ENCODE results near the gene SERPINA10.
"Not testable (repeated sequence)": the region's sequence is repeated elsewhere in the genome, so short reads cannot be mapped to it uniquely, and the experiment has no call there.

Gene SERPINA10

GRCh38 chr14:94316692-94317091 is 23.6 kb upstream of the SERPINA10 start:
- H3K27ac ChIP-seq: peak overlapping the region in 2 of 21 experiments; percentile 11 to 36
- H3K4me3 ChIP-seq: no peak overlapping the region

GRCh38 chr14:94314890-94315289 is 21.8 kb upstream of the SERPINA10 start:
- no peak overlapping the region for H3K4me3 ChIP-seq
- no peak overlapping the region for H3K27ac ChIP-seq

GRCh38 chr14:94313991-94314655 is 21.1 kb upstream of the SERPINA10 start:
- Histone ChIP-seq H3K27ac (no peak overlapping the region), H3K4me3 (no peak overlapping the region)

GRCh38 chr14:94312481-94313246 is 19.6 kb upstream of the SERPINA10 start:
- H3K4me3 ChIP-seq: no peak overlapping the region
- no peak overlapping the region for H3K27ac ChIP-seq

- H3K27ac ChIP-seq: no peak overlapping the region
- no peak overlapping the region for H3K4me3 ChIP-seq
Measured at GRCh38 chr14:94310248-94310647, 17.2 kb upstream of the SERPINA10 start.

GRCh38 chr14:94309721-94310120 is 16.7 kb upstream of the SERPINA10 start:
- no peak overlapping the region for H3K27ac ChIP-seq
- no peak overlapping the region for H3K4me3 ChIP-seq

GRCh38 chr14:94307410-94307992 is 14.4 kb upstream of the SERPINA10 start:
- H3K4me3 ChIP-seq: no peak overlapping the region
- H3K27ac ChIP-seq: no peak overlapping the region

- no peak overlapping the region for H3K4me3 ChIP-seq
- no peak overlapping the region for H3K27ac ChIP-seq
Measured at GRCh38 chr14:94306047-94306978, 13.2 kb upstream of the SERPINA10 start.

GRCh38 chr14:94305620-94306019 is 12.6 kb upstream of the SERPINA10 start:
- H3K27ac ChIP-seq: no peak overlapping the region
- H3K4me3 ChIP-seq: no peak overlapping the region

GRCh38 chr14:94304243-94304642 is 11.2 kb upstream of the SERPINA10 start:
- no peak overlapping the region for H3K4me3 ChIP-seq
- H3K27ac ChIP-seq: no peak overlapping the region

- H3K27ac ChIP-seq: no peak overlapping the region
- no peak overlapping the region for H3K4me3 ChIP-seq
Measured at GRCh38 chr14:94303111-94303510, 10.0 kb upstream of the SERPINA10 start.

- Histone ChIP-seq H3K4me3 (no peak overlapping the region), H3K27ac (no peak overlapping the region)
Measured at GRCh38 chr14:94298130-94298529, 5.1 kb upstream of the SERPINA10 start.

- not testable (repeated sequence) for H3K27ac ChIP-seq, H3K4me3 ChIP-seq
Measured at GRCh38 chr14:94296181-94296545, 3.1 kb upstream of the SERPINA10 start.

GRCh38 chr14:94295360-94296180 is 2.5 kb upstream of the SERPINA10 start:
- Histone ChIP-seq H3K4me3 (no peak overlapping the region), H3K27ac (no peak overlapping the region)

GRCh38 chr14:94293578-94293924 is 483 bp upstream of the SERPINA10 start:
- no peak overlapping the region for H3K4me3 ChIP-seq
- H3K27ac ChIP-seq: no peak overlapping the region

- Histone ChIP-seq H3K4me3 (no peak overlapping the region), H3K27ac (no peak overlapping the region)
Measured at GRCh38 chr14:94292526-94292871, 569 bp downstream of the SERPINA10 start.

GRCh38 chr14:94291906-94292525 is 1.1 kb downstream of the SERPINA10 start:
- Histone ChIP-seq H3K27ac (no peak overlapping the region), H3K4me3 (no peak overlapping the region)

GRCh38 chr14:94291159-94291905 is 1.7 kb downstream of the SERPINA10 start:
- Histone ChIP-seq H3K4me3 (no peak overlapping the region), H3K27ac (no peak overlapping the region)
